DOHH2 (cell line): Measurements from ENCODE around the gene SUPT5H.

ENCODE experiments used
- H3F3A ChIP-seq: fragments of 200-600 bp; sonication (generic), shearing (Covaris generic); 2 replicates; pipeline ENCODE4 v1.6.0; 2016; ENCODE audit warnings: antibody characterized with exemption, mild to moderate bottlenecking; ENCODE audit not compliant: control insufficient read depth, insufficient read depth
- H3K27ac ChIP-seq: fragments of 200-600 bp; sonication (generic); 2 replicates; pipeline ENCODE4 v1.5.1; 2014; ENCODE audit warnings: low read depth, mild to moderate bottlenecking, low read length, moderate library complexity
- H3K27me3 ChIP-seq: fragments of 200-600 bp; sonication (generic); 2 replicates; pipeline ENCODE4 v1.6.1; 2014; ENCODE audit warnings: mild to moderate bottlenecking, low read length, mixed read lengths; ENCODE audit not compliant: control insufficient read depth
- H3K36me3 ChIP-seq: fragments of 200-600 bp; sonication (generic); 2 replicates; pipeline ENCODE4 v1.6.1; 2014; ENCODE audit warnings: mild to moderate bottlenecking, low read length, moderate library complexity, mixed read lengths; ENCODE audit not compliant: control insufficient read depth
- H3K4me1 ChIP-seq: fragments of 200-600 bp; sonication (generic); 2 replicates; pipeline ENCODE4 v1.6.1; 2014; ENCODE audit warnings: mild to moderate bottlenecking, low read length, mixed read lengths; ENCODE audit not compliant: control insufficient read depth
- H3K4me2 ChIP-seq: fragments of 200-600 bp; sonication (generic); 2 replicates; pipeline ENCODE4 v1.6.0; 2014; ENCODE audit warnings: mild to moderate bottlenecking, low read length, moderate library complexity
- H3K4me3 ChIP-seq: fragments of 200-600 bp; sonication (generic); 2 replicates; pipeline ENCODE4 v1.5.1; 2014; ENCODE audit warnings: mild to moderate bottlenecking, low read length, mixed read lengths
- H3K79me2 ChIP-seq: fragments of 200-600 bp; sonication (generic); 2 replicates; pipeline ENCODE4 v1.6.1; 2014; ENCODE audit warnings: mild to moderate bottlenecking, low read length, mixed read lengths; ENCODE audit not compliant: control insufficient read depth
- H3K9me2 ChIP-seq: fragments of 200-600 bp; sonication (generic); replicated peaks from 2 replicates; pipeline ENCODE4 v1.6.1; 2014; ENCODE audit warnings: mild to moderate bottlenecking, low read length, mixed read lengths; ENCODE audit not compliant: control insufficient read depth
- H3K9me3 ChIP-seq: fragments of 200-600 bp; sonication (generic); 2 replicates; pipeline ENCODE4 v1.6.1; 2014; ENCODE audit warnings: antibody characterized with exemption, low read length, mixed read lengths; ENCODE audit not compliant: control insufficient read depth, insufficient read depth
- H4K20me1 ChIP-seq: fragments of 200-600 bp; sonication (generic); 2 replicates; pipeline ENCODE4 v1.6.0; 2014; ENCODE audit warnings: low read depth, mild to moderate bottlenecking, antibody characterized with exemption, low read length, moderate library complexity; ENCODE audit not compliant: control insufficient read depth, insufficient read depth
- EZH2phosphoT487 ChIP-seq: fragments of 200-600 bp; sonication (generic); IDR thresholded peaks from 2 replicates; pipeline ENCODE4 v1.6.1; 2017; ENCODE audit warnings: borderline replicate concordance, mild to moderate bottlenecking, antibody characterized with exemption, low read length, moderate library complexity, mixed read lengths
- TF ChIP-seq, protein P1 (sequence below): fragments of 200-600 bp; sonication (generic); IDR thresholded peaks from one replicate; pipeline ENCODE4 v1.5.1; 2014; ENCODE audit warnings: antibody characterized with exemption, mild to moderate bottlenecking, low read depth, low read length; ENCODE audit not compliant: poor library complexity, severe bottlenecking

Gene SUPT5H

DNA sequence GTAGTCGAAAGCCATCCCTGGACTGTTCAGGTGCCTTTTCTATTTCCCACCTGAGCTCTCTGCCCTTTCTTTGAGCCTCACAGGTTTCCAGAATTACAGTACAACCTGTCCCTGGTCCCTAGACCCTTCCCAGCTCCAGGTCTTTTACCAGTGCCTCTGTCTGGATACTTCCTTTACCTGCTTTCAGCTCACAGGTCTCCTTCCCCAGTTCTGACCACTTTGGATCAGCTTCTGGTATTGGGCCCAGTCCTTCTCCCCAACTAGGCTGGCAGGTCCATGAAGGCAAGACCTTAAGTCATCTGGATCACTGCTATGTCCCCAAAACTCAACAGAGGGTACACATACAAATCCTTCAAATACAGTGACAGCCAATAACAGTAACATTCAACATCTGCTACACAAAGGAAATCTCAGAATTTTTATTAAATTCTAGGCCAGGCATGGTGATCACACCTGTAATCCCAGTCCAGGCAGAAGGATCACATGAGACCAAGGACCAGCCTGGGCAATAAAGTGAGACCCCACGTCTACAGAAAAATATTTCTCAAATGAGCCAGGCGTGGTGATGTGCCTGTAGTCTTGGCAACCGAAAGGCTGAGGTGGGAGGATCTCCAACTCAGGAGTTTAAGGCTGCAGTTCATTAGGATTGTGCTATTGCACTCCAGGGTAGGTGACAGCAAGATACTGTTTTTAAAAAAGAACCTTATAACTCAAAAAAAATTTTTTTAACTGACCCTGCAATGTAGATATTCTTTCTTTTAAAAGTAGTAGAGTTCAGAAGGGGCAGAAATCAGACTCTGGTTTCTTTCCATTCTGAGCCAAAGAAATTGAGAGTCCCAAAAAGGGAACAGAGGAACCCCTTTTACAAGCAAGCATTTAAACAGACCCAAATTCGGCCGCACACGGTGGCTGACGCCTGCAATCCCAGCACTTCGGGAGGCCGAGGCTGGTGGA, 11.0 kb upstream of the SUPT5H start:
- Histone ChIP-seq H3K4me2 (peak overlapping the region; percentile 84), H3K4me1 (peaks cover 52% of the 10 kb centered on the region), H3K9me3 (no peaks in the 10 kb centered on the region), H3K9me2 (no peaks in the 10 kb centered on the region), H3F3A (peaks cover 56% of the 10 kb centered on the region), H4K20me1 (peaks cover 15% of the 10 kb centered on the region), H3K79me2 (peaks cover 38% of the 10 kb centered on the region), H3K36me3 (peaks cover 43% of the 10 kb centered on the region), H3K4me3 (peak overlapping the region; percentile 92), H3K27ac (peak overlapping the region; percentile 76), H3K27me3 (no peaks in the 10 kb centered on the region)
- no peak for TF ChIP-seq EZH2phosphoT487
- TF ChIP-seq, protein P1, sequence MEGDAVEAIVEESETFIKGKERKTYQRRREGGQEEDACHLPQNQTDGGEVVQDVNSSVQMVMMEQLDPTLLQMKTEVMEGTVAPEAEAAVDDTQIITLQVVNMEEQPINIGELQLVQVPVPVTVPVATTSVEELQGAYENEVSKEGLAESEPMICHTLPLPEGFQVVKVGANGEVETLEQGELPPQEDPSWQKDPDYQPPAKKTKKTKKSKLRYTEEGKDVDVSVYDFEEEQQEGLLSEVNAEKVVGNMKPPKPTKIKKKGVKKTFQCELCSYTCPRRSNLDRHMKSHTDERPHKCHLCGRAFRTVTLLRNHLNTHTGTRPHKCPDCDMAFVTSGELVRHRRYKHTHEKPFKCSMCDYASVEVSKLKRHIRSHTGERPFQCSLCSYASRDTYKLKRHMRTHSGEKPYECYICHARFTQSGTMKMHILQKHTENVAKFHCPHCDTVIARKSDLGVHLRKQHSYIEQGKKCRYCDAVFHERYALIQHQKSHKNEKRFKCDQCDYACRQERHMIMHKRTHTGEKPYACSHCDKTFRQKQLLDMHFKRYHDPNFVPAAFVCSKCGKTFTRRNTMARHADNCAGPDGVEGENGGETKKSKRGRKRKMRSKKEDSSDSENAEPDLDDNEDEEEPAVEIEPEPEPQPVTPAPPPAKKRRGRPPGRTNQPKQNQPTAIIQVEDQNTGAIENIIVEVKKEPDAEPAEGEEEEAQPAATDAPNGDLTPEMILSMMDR = no peak

DNA sequence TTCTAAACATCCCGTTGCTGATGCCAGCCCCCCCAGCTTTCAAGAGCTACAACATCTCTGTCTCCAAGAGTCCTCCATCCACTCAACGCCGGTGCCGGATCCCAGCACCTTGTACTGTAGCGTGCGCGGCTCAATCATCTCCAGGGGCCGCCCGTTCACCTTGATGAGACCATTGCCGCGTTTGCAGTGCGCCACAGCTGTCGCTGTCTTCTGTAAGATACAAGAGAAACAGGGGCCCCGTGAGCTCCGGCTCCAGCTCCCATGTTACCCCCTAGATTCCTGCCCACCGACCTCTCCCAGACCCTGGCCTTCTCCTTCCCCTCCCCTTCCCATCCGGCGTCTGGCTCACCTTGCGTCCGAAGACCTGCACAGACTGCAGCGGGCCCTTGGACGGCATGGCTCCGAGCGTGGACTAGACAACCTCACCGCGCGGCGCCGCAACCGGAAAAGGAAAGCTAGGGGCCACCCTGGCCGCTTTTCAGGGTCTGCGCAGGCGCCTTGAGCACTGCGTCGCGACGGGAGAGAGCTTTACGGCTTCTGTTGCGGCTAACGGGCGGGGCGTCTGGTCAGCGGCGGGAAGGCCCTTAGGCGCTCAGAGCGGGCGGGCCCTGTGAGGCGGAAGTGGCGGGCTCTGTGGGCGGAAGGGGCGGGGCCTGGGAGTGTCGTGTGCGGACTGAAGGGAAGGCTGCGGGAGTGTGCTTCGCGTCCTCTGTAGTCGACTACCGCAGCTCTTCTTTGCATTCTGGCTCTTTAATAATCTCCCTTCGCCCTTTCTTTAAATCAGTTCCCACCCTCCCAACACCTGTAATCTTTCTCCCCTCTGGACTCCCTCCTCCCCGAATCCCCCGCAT, 9.7 kb upstream of the SUPT5H start, which contains the start of gene RPS16:
TSS of gene RPS16 (minus strand) at position 451 of the 851 bp plus-strand sequence. CDS start at position 397, 54 bp downstream.
- peak within 1 kb of the TSS; percentile 84 for H3K4me2 ChIP-seq
- no peaks in the 10 kb centered on the region for H3K9me2 ChIP-seq
- peaks cover 38% of the 10 kb centered on the region for H3K79me2 ChIP-seq
- peak within 1 kb of the TSS; percentile 76 for H3K27ac ChIP-seq
- no peaks in the 10 kb centered on the region for H3K9me3 ChIP-seq
- H4K20me1 ChIP-seq = peaks cover 15% of the 10 kb centered on the region
- H3K4me3 ChIP-seq = peak within 1 kb of the TSS; percentile 92
- H3K4me1 ChIP-seq = peaks cover 63% of the 10 kb centered on the region
- H3K36me3 ChIP-seq = peaks cover 43% of the 10 kb centered on the region
- no peak for TF ChIP-seq EZH2phosphoT487
- TF ChIP-seq, protein P1 = no peak
- H3F3A ChIP-seq = peaks cover 55% of the 10 kb centered on the region
- no peaks in the 10 kb centered on the region for H3K27me3 ChIP-seq

DNA sequence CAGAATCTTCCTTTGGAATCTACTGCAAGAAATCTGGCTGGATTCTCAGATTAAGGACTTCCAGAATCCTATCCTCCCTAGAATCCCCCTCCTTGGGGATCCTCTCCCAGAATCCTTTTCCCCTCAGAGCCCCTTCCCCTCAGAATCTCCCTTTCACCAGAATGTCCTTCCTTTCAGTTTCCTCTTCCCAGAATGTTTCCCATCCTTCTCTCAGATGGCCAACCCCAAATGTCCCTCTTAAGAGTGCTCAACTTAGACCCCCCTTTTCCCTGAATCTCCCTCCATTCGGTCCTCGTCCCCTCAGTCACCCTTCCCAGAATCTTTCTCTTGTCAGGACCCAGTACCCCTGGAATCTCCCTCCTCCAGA, 9.0 kb upstream of the SUPT5H start:
- Histone ChIP-seq H3K27me3 (no peaks in the 10 kb centered on the region), H3F3A (peaks cover 48% of the 10 kb centered on the region)

More for the DNA sequence above, 9.0 kb upstream of the SUPT5H start:
- TF ChIP-seq, protein P1 = no peak
- no peak for TF ChIP-seq EZH2phosphoT487
- Histone ChIP-seq H3K36me3 (peaks cover 39% of the 10 kb centered on the region), H3K27ac (peak overlapping the region; percentile 63), H3K79me2 (peaks cover 38% of the 10 kb centered on the region), H3K4me2 (peak overlapping the region; percentile 69), H3K9me3 (no peaks in the 10 kb centered on the region), H3K4me1 (peaks cover 63% of the 10 kb centered on the region), H4K20me1 (peaks cover 15% of the 10 kb centered on the region), H3K9me2 (no peaks in the 10 kb centered on the region), H3K4me3 (peak overlapping the region; percentile 92)
